Mesenchymal stem cell (in vitro differentiated cells and primary cell): ENCODE measurements around the gene DPH1.

Source experiments
- DNase-seq: peaks from one replicate; pipeline ENCODE4 v3.0.0-alpha.2; 2013
- H2AFZ ChIP-seq: one replicate; pipeline ENCODE4 v1.6.1; 2013; ENCODE audit warnings: low read depth, mild to moderate bottlenecking, control low read depth, inconsistent platforms, low read length, moderate library complexity
- H2AK5ac ChIP-seq: 2 replicates; pipeline ENCODE4 v1.6.1; 2013; ENCODE audit warnings: low read length, moderate library complexity, mild to moderate bottlenecking, inconsistent platforms; ENCODE audit not compliant: severe bottlenecking
- H2BK120ac ChIP-seq: one replicate; pipeline ENCODE4 v1.6.1; 2013; ENCODE audit warnings: low read depth, mild to moderate bottlenecking, inconsistent platforms, low read length, moderate library complexity
- H2BK12ac ChIP-seq, 2 experiments: one replicate each; pipeline ENCODE4 v1.6.1; 2013; ENCODE audit warnings: inconsistent platforms in 2 of 2, low read length in 2 of 2, mild to moderate bottlenecking in 2 of 2, moderate library complexity in 2 of 2, control low read depth in 1 of 2
- H2BK15ac ChIP-seq: one replicate; pipeline ENCODE4 v1.6.1; 2013; ENCODE audit warnings: mild to moderate bottlenecking, low read depth, inconsistent platforms; ENCODE audit not compliant: poor library complexity, severe bottlenecking
- H2BK5ac ChIP-seq: 2 replicates; pipeline ENCODE4 v1.6.1; 2013; ENCODE audit warnings: low read depth, mild to moderate bottlenecking, low read length, control low read depth, inconsistent platforms; ENCODE audit not compliant: poor library complexity, severe bottlenecking
- H3K14ac ChIP-seq, 2 experiments: one replicate each; pipeline ENCODE4 v1.6.1; 2013; ENCODE audit warnings: inconsistent platforms in 2 of 2, low read length in 2 of 2, control low read depth in 1 of 2, mild to moderate bottlenecking in 1 of 2, moderate library complexity in 1 of 2
- H3K18ac ChIP-seq, 2 experiments: one replicate each; pipeline ENCODE4 v1.6.1; 2013; ENCODE audit warnings: inconsistent platforms in 2 of 2, low read length in 2 of 2, control low read depth in 1 of 2, low read depth in 1 of 2, mild to moderate bottlenecking in 1 of 2
- H3K23ac ChIP-seq, 2 experiments: one replicate each; pipeline ENCODE4 v1.6.1; 2013; ENCODE audit warnings: inconsistent platforms in 2 of 2, low read length in 2 of 2, mild to moderate bottlenecking in 2 of 2, moderate library complexity in 2 of 2, control low read depth in 1 of 2
- H3K27ac ChIP-seq: 2 replicates; pipeline ENCODE4 v1.5.1; 2013; ENCODE audit warnings: mild to moderate bottlenecking, moderate library complexity, low read length, control low read depth, inconsistent platforms; ENCODE audit not compliant: poor library complexity, severe bottlenecking
- H3K27me3 ChIP-seq, 2 experiments: 2 replicates each; pipeline versions ENCODE4 v1.6.1 to v1.7.0; 2013; ENCODE audit warnings: low read length in 2 of 2, mild to moderate bottlenecking in 2 of 2, moderate library complexity in 2 of 2, control low read depth in 1 of 2, inconsistent platforms in 1 of 2; ENCODE audit not compliant: control insufficient read depth in 1 of 2, insufficient read depth in 1 of 2
- H3K36me3 ChIP-seq, 2 experiments: 2 replicates each; pipeline versions ENCODE4 v1.6.1 to v1.7.0; 2013; ENCODE audit warnings: low read length in 2 of 2, control low read depth in 1 of 2, inconsistent platforms in 1 of 2, low read depth in 1 of 2, mild to moderate bottlenecking in 1 of 2; ENCODE audit not compliant: insufficient read depth in 2 of 2, control insufficient read depth in 1 of 2
- H3K4ac ChIP-seq, 2 experiments: one replicate each; pipeline ENCODE4 v1.6.1; 2013; ENCODE audit warnings: inconsistent platforms in 2 of 2, low read length in 2 of 2, mild to moderate bottlenecking in 2 of 2, moderate library complexity in 2 of 2, control low read depth in 1 of 2, low read depth in 1 of 2
- H3K4me1 ChIP-seq: 2 replicates; pipeline ENCODE4 v1.6.1; 2013; ENCODE audit warnings: low read depth, low read length, control low read depth; ENCODE audit not compliant: control insufficient read depth, insufficient read depth
- H3K4me2 ChIP-seq: 2 replicates; pipeline ENCODE4 v1.6.1; 2013; ENCODE audit warnings: low read length, mild to moderate bottlenecking, inconsistent platforms; ENCODE audit not compliant: poor library complexity, severe bottlenecking
- H3K4me3 ChIP-seq, 2 experiments: 2 replicates each; pipeline versions ENCODE4 v1.5.1 to v1.7.0; 2013; ENCODE audit warnings: low read length in 2 of 2, mild to moderate bottlenecking in 2 of 2, control low read depth in 1 of 2, low read depth in 1 of 2; ENCODE audit not compliant: insufficient read depth in 1 of 2
- H3K79me1 ChIP-seq: replicated peaks from 2 replicates; pipeline ENCODE4 v1.6.1; 2013; ENCODE audit warnings: mild to moderate bottlenecking, control low read depth, low read length, inconsistent platforms; ENCODE audit not compliant: poor library complexity, severe bottlenecking
- H3K9ac ChIP-seq: 2 replicates; pipeline ENCODE4 v1.7.0; 2013; ENCODE audit warnings: mild to moderate bottlenecking, low read length, moderate library complexity
- H3K9me3 ChIP-seq: 2 replicates; pipeline ENCODE4 v1.7.0; 2013; ENCODE audit warnings: mild to moderate bottlenecking, low read length; ENCODE audit not compliant: control insufficient read depth
- H4K8ac ChIP-seq: one replicate; pipeline ENCODE4 v1.6.1; 2013; ENCODE audit warnings: inconsistent platforms, mild to moderate bottlenecking, low read length, moderate library complexity
- H4K91ac ChIP-seq: one replicate; pipeline ENCODE4 v1.6.1; 2013; ENCODE audit warnings: mild to moderate bottlenecking, low read length, inconsistent platforms
- WGBS: methylation state at CpG from one replicate; pipeline ENCODE4 v1.1.7; 2013; ENCODE audit warnings: mixed read lengths; 5-methylcytosine and 5-hydroxymethylcytosine counted together

The DPH1 gene

DNA sequence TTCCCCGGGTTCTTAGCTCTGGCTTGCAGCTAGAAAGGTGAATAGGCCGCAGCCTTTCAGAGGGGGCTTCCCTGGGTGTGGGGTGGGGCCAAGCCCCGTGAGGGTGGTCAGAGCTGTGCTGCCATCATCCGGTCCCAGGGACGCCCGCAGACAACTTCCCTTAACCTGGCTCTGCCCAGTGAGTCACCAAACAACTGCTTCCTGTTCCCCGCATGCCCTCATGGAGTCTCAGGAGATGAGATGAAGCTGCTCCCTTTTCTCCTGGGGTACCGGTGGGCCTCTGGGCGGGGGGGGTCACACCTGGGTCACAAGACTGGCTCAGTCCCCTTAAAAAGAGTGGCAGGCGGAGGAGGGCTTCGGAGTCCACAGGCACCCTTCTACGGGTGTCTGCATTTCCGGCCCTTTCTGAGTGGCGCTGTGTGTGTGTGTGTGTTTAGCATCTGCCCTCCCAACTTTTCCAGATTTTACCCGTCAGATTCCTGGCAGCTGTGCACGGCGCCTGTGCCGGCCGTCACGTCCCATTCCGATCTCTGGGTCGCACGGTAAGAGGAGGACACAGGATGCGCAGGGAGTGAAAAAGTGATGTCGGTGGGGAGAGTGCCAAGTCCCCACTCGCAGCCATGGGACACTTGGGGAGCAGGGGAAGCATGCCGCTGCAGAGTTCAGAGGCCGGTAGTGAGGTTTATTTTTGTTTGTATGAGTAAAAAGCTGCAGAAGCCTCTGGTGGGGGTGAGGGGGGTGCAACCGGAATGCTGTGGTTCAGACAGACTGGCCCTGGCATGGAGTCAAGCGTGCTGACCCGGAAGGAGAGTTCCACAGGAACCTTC lies 41.7 kb downstream of the DPH1 start:
- Histone ChIP-seq H2BK12ac (peak overlapping the region; percentile 34 to 86), H2BK15ac (peak overlapping the region; percentile 65), H3K23ac (no peak overlapping the region), H3K9me3 (no peaks in the 10 kb centered on the region), H3K9ac (no peak overlapping the region), H3K4me3 (no peak overlapping the region), H2BK120ac (peak overlapping the region; percentile 3), H3K79me1 (peaks cover 11% of the 10 kb centered on the region), H4K91ac (peak overlapping the region; percentile 94), H3K14ac (no peak overlapping the region), H2BK5ac (no peak overlapping the region), H2AFZ (no peak overlapping the region), H3K27ac (peak overlapping the region; percentile 68), H3K4me1 (peaks cover 52% of the 10 kb centered on the region), H3K18ac (peak overlapping the region; percentile 48 to 86), H3K4me2 (no peak overlapping the region), H3K27me3 (no peaks in the 10 kb centered on the region), H3K36me3 (peaks cover 40 to 50% of the 10 kb centered on the region in 2 experiments), H2AK5ac (peak overlapping the region; percentile 16), H3K4ac (peak overlapping the region; percentile 16 to 75), H4K8ac (no peak overlapping the region)
- DNase-seq: peak; percentile 88
- WGBS: 52% methylated on average over 30 of the region's 31 CpGs

DNA sequence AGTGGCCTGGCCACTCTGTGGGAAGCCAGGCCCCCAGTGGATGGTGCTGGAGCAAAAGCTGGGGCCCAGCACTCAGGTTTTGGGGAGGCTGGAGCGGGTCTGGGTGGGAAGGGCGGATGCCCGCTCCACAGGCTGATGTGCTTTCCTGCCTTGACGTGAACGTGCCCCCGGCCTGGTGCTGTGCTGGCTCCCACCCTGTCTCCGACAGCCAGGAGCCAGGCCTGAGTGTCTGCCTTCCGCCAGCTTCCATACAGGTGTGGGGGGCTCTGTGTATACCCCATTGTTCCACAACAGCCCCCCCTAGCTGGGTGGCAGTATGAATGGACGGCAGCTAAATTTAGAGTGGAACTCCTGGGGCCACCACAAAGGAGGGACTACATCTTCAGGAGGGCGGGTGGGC lies 45.0 kb downstream of the DPH1 start:
- Histone ChIP-seq H2BK120ac (no peak overlapping the region), H3K14ac (no peak overlapping the region), H4K8ac (peak overlapping the region; percentile 85), H3K9ac (no peak overlapping the region), H3K4me2 (no peak overlapping the region), H2BK12ac (peak overlapping the region; percentile 79 to 80), H2BK15ac (no peak overlapping the region), H3K27ac (no peak overlapping the region), H4K91ac (peak overlapping the region; percentile 73), H3K4me1 (peaks cover 29% of the 10 kb centered on the region), H3K4ac (no peak overlapping the region), H3K18ac (peak overlapping the region in 1 of 2 experiments; percentile 79), H3K4me3 (no peak overlapping the region), H3K36me3 (peaks cover 53 to 66% of the 10 kb centered on the region in 2 experiments), H3K79me1 (peaks cover 11% of the 10 kb centered on the region), H3K9me3 (no peaks in the 10 kb centered on the region), H3K27me3 (no peaks in the 10 kb centered on the region), H2AK5ac (no peak overlapping the region), H2AFZ (no peak overlapping the region), H3K23ac (peak overlapping the region in 1 of 2 experiments; percentile 23), H2BK5ac (no peak overlapping the region)
- no peak for DNase-seq
- 87% methylated on average over 10 of the region's 10 CpGs for WGBS

DNA sequence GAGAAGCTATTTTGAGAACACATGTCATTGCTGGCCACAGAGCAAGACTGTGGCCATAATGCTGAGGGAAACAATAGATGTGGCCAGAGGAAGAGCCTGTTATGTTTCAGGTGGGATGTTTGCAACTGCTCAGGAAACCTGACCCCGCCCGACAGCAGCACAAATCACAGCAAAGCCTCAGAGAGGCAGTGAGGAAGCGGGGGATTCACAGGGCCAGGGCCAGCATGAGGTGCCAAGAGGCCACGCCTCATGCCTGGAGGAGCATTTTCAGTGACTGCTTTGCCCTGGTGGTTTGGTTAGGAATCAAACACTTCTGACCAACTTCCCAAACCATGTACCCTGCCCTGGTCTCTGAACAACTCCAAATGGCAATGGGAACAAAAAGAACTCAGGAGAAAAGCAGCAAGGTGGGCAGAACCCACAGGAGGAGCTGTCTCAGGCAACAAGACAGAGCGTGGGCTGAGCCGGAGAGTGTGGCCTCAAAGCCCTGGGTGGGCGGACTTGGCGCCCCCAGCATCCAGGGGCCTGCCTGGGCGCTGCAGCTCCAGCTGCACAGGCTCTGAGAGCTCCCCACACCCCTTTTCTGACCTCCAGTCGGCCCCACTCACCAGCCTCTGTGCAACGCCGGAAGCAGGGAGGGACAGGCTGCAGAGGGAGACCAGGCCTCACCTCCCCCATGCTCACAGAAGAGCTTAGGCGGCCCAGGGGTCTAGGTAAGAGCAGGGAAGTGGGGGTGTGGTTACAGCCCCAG lies 45.6 kb downstream of the DPH1 start:
- H3K4me3 ChIP-seq: no peak overlapping the region
- H4K91ac ChIP-seq: peak overlapping the region; percentile 85
- H3K4ac ChIP-seq: peak overlapping the region in 1 of 2 experiments; percentile 4
- H2BK15ac ChIP-seq: no peak overlapping the region
- H3K9me3 ChIP-seq: no peaks in the 10 kb centered on the region
- H2BK5ac ChIP-seq: no peak overlapping the region
- H3K27ac ChIP-seq: no peak overlapping the region
- peaks cover 7% of the 10 kb centered on the region for H3K79me1 ChIP-seq
- H3K18ac ChIP-seq: peak overlapping the region; percentile 23 to 28
- H2AK5ac ChIP-seq: peak overlapping the region; percentile 27
- no peak overlapping the region for H3K23ac ChIP-seq
- peaks cover 25% of the 10 kb centered on the region for H3K4me1 ChIP-seq
- peak overlapping the region; percentile 45 for H4K8ac ChIP-seq
- peak overlapping the region; percentile 36 for H3K9ac ChIP-seq
- 82% methylated on average over 10 of the region's 13 CpGs for WGBS
- H2BK12ac ChIP-seq: peak overlapping the region; percentile 70 to 80
- no peak overlapping the region for H2AFZ ChIP-seq
- no peak overlapping the region for H3K14ac ChIP-seq
- no peak overlapping the region for H3K4me2 ChIP-seq
- peak; percentile 46 for DNase-seq
- no peak overlapping the region for H2BK120ac ChIP-seq
- H3K36me3 ChIP-seq: peaks cover 49 to 65% of the 10 kb centered on the region in 2 experiments
- H3K27me3 ChIP-seq: no peaks in the 10 kb centered on the region
